NCI-H128 (cell line): ENCODE data around the gene FBXL13.

ENCODE experiments used
- DNase-seq: peaks from one replicate; lab custom pipeline; 2025; ENCODE audit not compliant: unreplicated experiment; lab: John Stamatoyannopoulos, UW

The FBXL13 gene

GRCh38 chr7:102898532-102898859 is 176.1 kb downstream of the FBXL13 start:
- no peak for DNase-seq

- no peak for DNase-seq
Observed at GRCh38 chr7:102897856-102898531, 176.6 kb downstream of the FBXL13 start.

GRCh38 chr7:102897211-102897631 is 177.4 kb downstream of the FBXL13 start:
- DNase-seq: no peak

- DNase-seq: no peak
Observed at GRCh38 chr7:102896585-102896984, 178.0 kb downstream of the FBXL13 start.

GRCh38 chr7:102895602-102896001 is 179.0 kb downstream of the FBXL13 start:
- DNase-seq: no peak

- no peak for DNase-seq
Observed at GRCh38 chr7:102892631-102893278, 181.8 kb downstream of the FBXL13 start.

GRCh38 chr7:102891693-102892261 is 182.8 kb downstream of the FBXL13 start:
- no peak for DNase-seq

GRCh38 chr7:102890971-102891692 is 183.5 kb downstream of the FBXL13 start:
- DNase-seq: no peak

- DNase-seq: no peak
Observed at GRCh38 chr7:102890292-102890970, 184.2 kb downstream of the FBXL13 start.

- no peak for DNase-seq
Observed at GRCh38 chr7:102889851-102890250, 184.7 kb downstream of the FBXL13 start.

GRCh38 chr7:102888561-102889233 is 185.9 kb downstream of the FBXL13 start:
- no peak for DNase-seq

- DNase-seq: no peak
Observed at GRCh38 chr7:102883098-102883860, 191.3 kb downstream of the FBXL13 start.

GRCh38 chr7:102875700-102876295 is 198.8 kb downstream of the FBXL13 start:
- DNase-seq: no peak

GRCh38 chr7:102874966-102875365 is 199.6 kb downstream of the FBXL13 start:
- DNase-seq: no peak

- DNase-seq: no peak
Observed at GRCh38 chr7:102874166-102874829, 200.3 kb downstream of the FBXL13 start.

GRCh38 chr7:102873470-102874165 is 201.0 kb downstream of the FBXL13 start:
- DNase-seq: no peak

- no peak for DNase-seq
Observed at GRCh38 chr7:102872460-102872859, 202.1 kb downstream of the FBXL13 start.

GRCh38 chr7:102869195-102869594 is 205.4 kb downstream of the FBXL13 start:
- DNase-seq: no peak
